Activated CD8-positive, alpha-beta memory T cell treated with anti-CD3 and anti-CD28 coated beads, Interleukin-2, amount 50 U/mL, for 1 hour (primary cell): Measurements from ENCODE around the gene DPYSL5.

ENCODE experiments used
- DNase-seq: peaks from one replicate; pipeline ENCODE4 v3.0.0-alpha.2; 2020; ENCODE audit errors: extremely low read depth

DPYSL5 gene

GRCh38 chr2:26993768-26994167 is 145.8 kb downstream of the DPYSL5 start:
- DNase-seq: no peak

- no peak for DNase-seq
These were observed 147.1 kb downstream of the DPYSL5 start for GRCh38 chr2:26994983-26995382.

GRCh38 chr2:26997394-26997793 is 149.5 kb downstream of the DPYSL5 start:
- DNase-seq: no peak

DNA sequence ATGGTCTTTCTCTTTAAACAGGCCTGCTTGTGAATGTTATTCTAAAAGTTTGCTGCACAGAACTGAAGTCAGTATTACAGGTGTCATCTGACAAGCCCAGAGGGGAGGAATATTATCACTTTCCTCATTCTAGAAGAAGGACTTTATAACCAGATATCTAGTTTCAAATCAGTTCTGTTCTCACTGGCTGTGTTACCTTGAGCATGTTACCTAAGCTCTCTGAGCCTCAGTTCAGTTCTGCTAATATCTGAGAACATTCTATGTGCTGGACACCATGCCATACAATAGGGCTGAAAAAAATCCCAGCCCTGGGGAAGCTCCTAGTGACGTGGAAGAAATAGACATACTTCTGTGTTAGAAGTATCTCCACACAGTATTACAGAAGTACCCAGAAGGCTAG is 150.4 kb downstream of the DPYSL5 start:
- DNase-seq: no peak
